HTR-8/SVneo (cell line): ENCODE data around the gene RNF44.
A peak's percentile ranks its signal among the peaks of the same experiment; 100 is the strongest.

Experiments
- DNase-seq: peaks from one replicate; pipeline ENCODE4 v3.0.0; 2011; ENCODE audit warnings: low spot score, mixed read lengths; ENCODE audit not compliant: insufficient read length
- FAIRE-seq: peaks from 2 replicates; lab custom pipeline; 2011; peaks lifted over from hg19 to GRCh38; lab: Jason Lieb, UNC

Gene RNF44

DNA sequence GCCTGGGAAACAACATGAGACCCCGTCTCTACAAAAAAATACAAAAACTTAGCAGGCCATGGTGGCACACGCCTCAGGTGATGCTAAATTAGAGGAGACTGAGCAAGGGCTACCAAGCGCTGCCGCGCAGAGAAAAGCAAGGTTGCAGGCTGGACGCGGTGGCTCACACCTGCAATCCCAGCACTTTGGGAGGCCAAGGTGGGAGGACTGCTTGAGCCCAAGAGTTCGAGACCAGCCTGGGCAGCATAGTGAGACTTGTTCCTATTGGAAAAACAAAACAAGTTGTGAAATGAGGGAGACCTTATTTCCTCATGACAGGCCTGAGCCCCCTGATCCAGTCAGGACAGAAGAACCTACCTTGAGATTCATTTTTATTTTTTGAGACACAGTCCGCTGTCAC, 11.5 kb downstream of the RNF44 start:
- FAIRE-seq (no peak), DNase-seq (no peak)

DNA sequence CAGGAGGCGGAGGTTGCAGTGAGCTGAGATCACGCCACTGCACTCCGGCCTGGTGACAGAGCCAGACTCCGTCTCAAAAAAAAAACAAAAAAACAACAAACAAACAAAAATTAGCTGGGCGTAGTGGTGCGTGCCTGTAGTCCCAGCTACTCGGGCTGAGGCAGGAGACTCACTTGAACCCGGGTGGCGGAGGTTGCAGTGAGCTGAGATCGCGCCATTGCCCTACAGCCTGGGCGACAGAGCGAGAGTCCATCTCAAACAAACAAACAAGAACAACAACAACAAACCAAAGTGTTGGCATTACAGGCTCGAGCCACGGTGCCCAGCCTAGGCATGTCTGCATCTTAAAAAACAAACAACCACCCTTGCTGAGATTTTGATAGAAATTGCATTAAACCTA, 12.2 kb downstream of the RNF44 start:
- DNase-seq (no peak), FAIRE-seq (no peak)

DNA sequence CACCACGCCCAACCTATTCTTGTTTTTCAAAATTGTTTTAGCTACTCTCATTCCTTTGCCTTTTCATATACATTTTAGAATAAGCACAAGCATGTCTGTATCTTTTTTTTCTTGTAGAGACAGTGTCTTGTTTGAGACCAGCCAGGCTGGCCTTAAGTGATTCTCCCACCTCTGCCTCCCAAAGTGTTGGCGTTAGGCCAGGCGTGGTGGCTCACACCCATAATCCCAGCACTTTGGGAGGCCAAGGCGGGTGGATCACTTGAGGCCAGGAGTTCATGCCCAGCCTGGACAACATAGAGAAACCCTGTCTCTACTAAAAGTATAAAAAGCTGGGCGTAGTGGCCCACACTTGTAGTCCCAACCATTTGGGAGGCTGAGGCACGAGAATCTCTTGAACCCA, 13.1 kb downstream of the RNF44 start:
- DNase-seq (no peak), FAIRE-seq (no peak)

DNA sequence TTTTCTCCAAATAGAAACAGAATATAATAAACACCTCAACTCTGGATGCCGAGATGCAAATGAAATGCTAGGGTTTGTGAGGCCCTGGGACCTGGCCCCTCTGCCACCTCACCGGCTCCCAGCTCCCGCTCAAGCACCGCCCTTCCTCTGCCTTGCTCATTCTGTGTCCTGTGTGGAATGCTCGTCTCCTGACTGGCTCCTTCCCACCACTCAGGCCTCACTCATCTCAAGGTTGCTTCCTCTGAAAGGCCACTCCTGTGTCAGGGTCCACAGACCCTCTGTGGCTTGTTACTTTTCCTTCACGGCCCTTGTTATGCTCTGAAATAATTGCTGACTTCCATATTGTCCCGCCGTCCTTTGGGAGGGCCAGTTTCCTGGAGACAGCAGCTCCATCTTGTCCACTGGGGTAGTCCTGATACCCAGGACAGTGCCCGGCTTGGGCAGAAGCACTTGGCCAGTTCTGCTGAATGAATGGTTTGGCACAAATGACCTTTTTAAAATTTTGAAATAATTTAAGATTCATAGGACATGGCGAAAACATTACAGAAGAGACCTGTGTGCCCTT, 15.4 kb downstream of the RNF44 start:
- FAIRE-seq (no peak), DNase-seq (no peak)

DNA sequence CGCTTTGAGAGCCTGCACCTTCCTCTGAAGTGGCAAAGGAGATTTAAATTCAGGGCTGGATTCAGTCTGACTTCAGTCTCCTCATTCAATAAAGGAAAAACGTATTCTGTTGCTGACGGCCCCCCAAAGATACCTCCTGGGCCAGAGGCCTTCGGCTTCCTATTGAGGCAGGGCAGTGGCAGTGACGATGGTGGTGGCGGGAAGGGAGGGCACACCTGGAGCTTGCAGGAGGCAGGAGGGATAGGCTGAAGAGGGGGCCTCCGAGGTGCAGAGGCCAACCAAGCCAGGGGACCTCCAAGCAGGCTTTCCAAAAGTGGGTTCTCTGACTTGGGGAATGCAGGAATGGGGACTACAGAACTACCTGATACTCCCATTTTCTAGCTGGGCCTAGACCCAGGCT, 15.9 kb downstream of the RNF44 start:
- FAIRE-seq (no peak), DNase-seq (no peak)

DNA sequence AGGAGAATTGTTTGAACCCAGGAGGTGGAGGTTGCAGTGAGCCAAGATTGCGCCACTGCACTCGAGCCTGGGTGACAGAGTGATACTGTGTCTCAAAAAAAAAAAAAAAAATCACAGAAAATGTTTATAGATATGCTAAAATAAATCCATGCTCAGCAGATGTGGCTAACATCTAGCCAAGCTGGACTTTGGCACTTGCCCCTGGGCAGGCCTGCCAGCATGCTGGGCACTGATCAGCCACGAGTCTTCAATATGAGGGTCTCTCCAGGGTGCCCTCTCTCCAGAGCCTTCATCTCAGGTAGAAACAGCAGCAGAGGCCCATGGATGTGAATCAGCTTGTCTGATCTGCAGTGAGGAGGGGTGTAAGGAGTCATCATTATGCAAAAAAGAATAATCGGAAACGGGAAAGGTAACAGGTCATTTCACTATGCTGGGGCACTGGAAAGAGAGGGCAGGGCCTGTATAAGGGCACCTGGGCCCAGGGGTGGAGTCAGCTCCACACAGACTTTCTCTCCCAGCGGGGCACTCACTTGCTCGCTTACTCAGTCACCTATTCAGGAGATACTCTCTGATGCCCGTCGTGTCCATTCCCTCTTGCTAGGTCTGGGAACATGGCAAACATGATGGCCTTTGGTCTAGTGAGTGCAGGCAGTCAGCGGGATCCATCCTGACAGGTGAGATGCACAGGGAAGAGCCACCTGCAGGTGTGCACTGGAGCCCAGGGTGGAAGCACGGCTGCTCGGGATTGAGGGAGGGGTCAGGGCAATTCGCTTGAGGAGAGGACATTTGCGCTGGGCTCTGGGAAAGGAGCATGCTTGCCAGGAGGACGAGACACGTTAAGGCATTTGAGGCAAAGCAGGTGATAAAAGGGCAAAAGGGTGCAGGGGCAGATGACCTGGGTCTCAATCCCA, 17.1 kb downstream of the RNF44 start:
- no peak for FAIRE-seq

DNA sequence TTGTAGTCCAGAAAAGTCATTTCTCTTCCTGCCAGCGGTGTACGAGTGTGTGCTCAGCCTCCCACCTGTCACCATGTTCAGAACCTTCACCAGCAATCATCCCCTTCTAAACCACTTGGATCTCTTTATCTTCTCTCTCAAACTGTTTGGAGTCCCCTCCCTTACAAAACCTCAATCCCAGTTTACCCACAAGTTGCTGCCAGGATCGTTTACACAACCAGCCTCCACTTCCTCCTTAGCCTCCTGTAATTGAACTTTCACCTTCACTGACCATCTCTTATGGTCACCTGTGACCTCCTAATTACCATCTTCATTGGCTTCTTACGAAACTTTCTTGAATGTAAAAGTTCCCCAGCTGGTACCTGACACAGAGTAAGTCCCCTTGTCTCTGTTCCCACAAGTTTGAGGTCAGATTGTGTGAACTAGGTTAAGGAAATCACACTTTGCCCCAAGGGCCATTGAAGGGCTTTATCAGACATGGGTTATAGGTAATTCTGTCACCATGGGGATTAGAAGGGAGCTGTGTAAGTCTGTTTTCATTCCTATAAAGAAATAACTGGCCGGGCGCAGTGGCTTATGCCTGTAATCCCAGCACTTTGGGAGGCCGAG, 20.0 kb downstream of the RNF44 start:
- DNase-seq (no peak), FAIRE-seq (no peak)

More for the DNA sequence above, 17.1 kb downstream of the RNF44 start:
- DNase-seq, result no peak

DNA sequence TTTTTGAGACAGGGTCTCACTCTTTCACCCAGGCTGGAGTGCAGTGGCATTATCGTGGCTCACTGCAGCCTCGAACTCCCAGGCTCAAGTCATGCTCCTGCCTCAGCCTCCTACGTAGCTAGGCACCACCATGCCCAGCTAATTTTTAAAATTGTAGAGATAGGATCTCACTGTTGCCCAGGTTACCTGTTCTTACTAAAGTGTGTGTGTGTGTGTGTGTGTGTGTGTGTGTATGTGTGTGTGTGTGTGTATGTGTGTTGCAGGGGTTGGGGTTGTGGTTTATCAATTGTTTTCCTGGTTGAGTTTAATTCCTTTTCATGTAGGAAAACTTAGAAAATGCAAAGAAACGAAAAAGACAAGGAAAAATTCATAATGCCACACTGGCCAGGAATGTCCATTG, 21.8 kb downstream of the RNF44 start:
- no peak for DNase-seq
- FAIRE-seq, result no peak

DNA sequence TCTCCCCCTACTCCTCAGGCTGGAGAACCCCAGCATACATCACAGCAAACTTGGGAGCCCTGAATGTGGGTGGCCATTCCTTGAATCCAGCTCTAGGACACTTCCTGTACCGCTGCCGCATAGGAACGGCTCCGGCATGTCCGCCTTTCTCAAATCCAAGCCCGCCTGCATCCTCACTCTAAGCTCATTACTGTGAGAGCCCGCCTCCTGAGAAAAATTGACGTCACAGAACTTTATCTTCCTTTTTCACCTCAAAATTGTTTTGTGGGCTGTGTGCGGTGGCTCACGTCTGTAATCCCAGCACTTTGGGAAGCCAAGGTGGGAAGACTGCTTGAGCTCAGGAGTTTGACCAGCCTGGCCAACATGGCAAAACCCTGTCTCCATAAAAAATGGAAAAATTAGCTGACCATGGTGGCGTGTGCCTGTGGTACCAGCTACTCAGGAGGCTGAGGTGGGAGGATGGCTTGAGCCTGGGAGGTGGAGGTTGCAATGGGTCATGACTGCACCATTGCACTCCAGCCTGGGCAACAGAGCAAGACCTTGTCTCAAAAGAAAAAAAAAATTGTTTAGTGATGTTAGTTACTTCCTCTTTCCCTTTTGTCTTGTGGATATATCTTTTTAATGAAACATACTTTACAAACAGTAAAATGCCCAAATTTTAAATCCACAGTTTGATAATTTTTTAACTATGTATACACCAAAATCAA, 22.8 kb downstream of the RNF44 start:
- DNase-seq (no peak), FAIRE-seq (no peak)

DNA sequence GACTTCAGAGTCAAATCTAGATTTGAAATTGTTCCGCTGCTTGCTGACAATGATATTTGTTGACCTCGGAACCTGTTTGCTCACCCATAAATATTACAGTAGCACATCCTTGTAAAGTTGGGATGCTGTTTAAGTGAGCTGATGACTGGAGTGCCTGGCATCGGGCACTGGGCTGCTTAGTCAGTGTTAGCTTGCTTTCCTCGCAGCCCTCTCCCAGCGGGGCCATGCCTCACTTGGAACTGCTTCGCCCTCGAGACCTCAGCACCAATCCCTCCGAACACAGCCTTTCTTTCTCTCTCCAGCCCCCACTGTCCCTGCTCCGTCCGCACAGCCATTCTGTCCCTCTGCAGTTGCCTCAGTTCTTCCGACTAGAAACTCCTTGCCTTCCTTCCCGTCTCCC, 23.4 kb downstream of the RNF44 start:
- DNase-seq (no peak), FAIRE-seq (no peak)

DNA sequence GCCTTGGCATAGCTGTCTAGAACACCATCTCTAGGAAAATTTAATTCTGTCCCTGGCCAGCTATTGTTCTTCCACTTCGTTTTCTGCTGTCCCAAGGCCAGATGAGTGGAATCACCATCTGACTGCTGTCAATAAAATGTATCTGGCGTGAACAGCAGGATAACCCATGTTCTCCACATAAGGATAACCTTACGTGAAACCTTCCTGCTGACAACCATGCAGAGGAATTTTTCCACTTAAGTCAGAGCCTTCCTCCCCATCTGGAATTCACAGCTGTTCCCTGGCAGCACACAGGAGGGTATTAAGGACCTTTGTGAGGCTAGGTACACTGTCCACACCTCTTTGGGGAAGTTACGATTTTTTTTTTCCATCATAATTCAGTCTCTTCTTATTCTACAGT, 28.6 kb downstream of the RNF44 start:
- DNase-seq (no peak), FAIRE-seq (no peak)

DNA sequence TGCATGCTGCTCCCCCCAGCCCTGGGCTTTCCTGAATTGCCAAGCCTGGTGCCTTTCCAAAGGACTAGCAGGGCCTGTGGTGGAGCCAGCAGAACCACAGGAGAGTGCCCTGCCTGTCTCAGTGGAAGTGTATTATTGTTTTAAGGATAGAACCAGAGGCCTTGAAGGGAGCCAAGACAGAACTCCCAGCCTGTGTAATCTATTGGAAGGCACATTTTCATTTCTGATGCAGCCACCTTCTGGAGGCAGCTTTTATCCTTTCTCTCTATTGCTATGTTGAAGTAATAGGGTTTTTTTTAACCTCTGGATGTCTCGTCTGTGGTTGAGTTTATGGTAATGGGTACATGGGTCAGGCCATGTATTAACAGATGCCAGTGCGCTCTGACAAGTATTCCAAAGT, 29.3 kb downstream of the RNF44 start:
- FAIRE-seq, result no peak
- no peak for DNase-seq

DNA sequence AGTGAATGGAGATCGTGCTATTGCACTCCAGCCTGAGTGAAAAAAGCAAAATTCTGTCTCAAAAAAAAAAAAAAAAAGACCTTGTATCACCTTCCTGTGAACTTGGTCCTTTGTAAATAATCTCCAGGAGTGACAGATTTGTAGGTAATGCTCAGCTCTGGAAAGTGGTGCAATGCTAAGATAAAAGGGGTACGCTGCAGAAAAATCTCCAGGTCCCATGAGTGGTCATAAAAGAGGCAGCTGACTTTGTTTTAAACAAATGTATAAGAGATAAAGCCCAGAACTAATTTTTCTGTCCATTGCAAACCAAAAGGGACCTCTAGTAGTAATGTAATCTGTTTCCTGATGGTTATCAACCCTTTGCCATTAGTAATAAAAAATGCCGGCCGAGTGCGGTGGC, 33.7 kb downstream of the RNF44 start:
- DNase-seq (no peak), FAIRE-seq (no peak)

DNA sequence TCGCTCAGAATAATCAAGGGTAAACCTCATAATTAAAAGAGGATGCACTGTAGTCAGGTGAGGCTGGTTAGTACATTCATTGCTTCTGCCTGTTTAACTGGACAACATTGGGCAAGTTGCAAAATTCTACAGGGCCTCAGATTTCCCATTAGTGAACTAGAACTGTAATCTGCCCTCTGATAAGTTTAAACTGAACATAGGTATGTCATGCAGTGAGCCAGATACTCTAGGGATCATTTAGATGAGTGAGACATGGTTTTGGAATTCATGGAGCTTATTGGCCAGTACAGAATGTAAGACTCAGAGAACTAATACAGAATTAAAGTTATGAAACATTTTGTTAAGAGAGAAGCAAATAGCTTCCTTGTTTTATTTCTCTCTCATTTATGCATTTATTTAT, 35.9 kb downstream of the RNF44 start:
- DNase-seq (no peak), FAIRE-seq (no peak)

DNA sequence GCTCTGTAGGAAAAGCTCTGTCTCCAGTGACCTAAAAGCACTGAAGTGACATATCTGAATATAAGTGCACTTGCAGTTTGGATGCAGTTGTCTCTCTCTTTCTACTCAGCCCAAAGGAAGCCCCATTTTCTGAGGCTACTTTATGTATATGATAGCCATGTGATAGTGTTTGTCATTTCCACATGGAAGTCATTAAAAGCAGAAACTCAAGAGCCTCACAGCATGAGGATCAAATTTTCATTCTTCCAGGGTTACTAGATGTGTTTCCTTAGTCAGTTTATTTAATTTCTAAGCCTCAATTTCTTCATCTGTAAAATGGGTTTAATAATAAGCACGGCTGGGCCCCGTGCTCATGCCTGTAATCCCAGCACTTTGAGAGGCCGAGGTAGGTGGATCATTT, 36.7 kb downstream of the RNF44 start:
- DNase-seq (no peak), FAIRE-seq (no peak)

DNA sequence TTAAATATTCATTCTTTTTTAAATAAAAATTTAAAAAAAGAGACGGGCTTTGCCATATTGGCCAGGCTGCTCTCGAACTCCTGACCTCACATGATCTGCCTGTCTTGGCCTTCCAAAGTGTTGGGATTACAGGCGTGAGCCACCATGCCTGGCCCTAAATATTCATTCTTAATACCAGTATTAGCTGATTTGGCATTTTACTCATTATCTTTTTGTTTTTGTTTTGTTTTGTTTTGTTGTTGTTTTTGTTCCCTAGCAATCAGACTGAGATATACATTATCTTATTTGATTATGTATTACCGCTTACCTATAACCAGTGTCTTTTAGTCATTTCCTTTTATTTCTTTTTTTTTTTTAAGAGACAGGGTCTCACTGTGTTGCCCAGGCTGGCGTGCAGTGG, 37.9 kb downstream of the RNF44 start:
- FAIRE-seq (no peak), DNase-seq (no peak)

DNA sequence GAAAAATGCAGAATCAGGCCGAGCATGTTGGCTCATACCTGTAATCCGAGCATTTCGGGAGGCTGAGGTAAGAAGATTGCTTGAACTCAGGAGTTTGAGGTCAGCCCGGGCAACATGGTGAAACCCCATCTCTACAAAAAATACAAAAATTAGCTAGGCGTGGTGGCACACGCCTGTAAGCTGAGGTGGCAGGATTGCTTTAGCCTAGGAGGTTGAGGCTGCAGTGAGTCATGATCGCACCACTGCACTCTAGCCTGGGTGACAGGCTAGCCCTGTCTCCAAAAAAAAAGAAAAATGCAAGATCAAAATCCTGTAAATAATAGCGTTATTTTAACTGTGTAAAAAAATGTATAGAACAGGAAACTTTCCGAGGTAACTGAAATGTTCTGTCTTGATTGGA, 39.4 kb downstream of the RNF44 start:
- no peak for DNase-seq
- FAIRE-seq, result no peak

DNA sequence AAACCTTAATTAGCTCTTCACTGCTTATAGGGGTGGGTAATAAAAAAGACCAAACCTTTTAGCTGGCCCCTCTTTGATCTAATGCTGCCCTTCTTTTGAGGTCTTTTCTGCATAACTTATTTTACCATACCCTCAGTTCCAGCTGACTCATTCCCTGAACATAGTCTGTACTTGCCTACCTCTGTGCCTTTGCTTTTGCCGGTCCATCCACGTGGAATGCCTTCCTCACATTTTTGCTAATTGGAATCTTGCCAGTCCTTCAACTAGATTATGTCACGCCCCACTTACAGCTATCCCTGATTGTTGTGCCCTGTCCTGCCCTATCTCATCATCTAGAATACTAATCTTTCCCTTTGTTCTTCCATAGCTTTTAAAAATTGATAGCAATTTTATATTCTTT, 44.8 kb downstream of the RNF44 start:
- DNase-seq (no peak), FAIRE-seq (no peak)

DNA sequence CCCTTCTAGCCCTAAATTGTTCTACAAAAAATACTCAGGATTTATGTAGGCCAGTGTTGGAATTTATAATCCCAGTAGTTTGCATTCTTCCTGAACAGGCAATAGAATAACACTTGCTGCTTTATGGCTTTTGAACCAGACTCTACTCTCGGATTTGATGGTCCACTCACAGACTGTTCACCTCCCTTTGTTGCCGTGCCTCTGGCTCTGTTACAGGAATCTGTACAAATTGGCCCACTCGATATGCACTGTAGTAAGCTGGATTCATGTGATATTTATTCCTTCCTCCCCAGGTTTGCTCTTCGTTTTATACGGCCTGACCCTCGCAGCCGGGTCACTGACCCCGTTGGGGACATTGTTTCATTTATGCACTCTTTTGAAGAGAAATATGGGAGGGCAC, 45.3 kb downstream of the RNF44 start:
- FAIRE-seq (peak; percentile 16), DNase-seq (no peak)

DNA sequence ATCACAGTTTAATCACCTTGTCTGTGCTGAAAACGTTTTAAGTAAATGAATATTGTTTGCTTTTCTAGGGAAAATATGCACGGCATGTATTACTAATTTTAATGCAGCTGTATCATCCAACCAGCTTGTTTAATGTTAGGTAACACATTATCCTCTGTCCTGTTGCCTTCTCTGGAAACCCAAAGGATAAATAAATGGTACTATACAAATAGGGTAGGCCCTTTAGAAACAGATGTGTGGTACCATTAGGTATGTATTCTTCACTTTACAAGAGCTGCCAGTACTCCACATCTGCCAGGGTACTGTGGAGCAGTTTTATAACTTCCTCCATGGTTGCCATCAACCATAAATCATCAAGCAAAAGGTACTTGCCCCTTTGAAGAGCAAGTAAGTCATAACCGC, 46.1 kb downstream of the RNF44 start:
- no peak for DNase-seq
- no peak for FAIRE-seq

DNA sequence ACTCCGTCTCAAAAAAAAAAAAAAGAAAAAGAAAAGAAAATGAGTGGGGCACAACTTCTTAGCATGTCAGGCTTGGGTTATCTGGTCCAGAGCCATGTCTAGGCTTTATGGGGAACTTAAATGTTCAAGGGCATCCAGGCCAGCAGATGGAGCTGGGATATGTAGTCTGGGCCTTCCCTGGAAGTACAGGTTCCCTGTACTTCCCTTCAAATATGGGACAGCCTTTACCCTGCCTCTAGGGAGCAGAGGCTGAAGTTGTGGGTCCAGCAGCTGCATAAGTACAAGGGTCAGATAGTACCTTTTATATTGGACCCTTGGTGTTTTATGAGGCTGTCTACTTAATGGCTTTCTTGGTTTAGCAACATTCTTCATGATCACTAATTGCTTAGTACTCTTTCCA, 46.9 kb downstream of the RNF44 start:
- no peak for FAIRE-seq
- no peak for DNase-seq
